ENCODE data around the gene GATA1.
"Not testable (repeated sequence)": the region's sequence is repeated elsewhere in the genome, so short reads cannot be mapped to it uniquely, and the experiment has no call there.

GATA1 gene

GRCh38 chrX:48814722-48815121, 28.3 kb downstream of the GATA1 start:
- DNase-seq (ENCODE audit: low read depth), result no peak

- no peak for DNase-seq (ENCODE audit: low read depth)
Measured at GRCh38 chrX:48815266-48815665, 28.9 kb downstream of the GATA1 start.

GRCh38 chrX:48816014-48816810, 29.8 kb downstream of the GATA1 start:
- DNase-seq (ENCODE audit: low read depth), result no peak

- no peak for DNase-seq (ENCODE audit: low read depth)
Measured at GRCh38 chrX:48818098-48818497, 31.7 kb downstream of the GATA1 start.

- no peak for DNase-seq (ENCODE audit: low read depth)
Measured at GRCh38 chrX:48818866-48819265, 32.5 kb downstream of the GATA1 start.

GRCh38 chrX:48819394-48819793, 33.0 kb downstream of the GATA1 start:
- not testable (repeated sequence) for DNase-seq (ENCODE audit: low read depth)

- no peak for DNase-seq (ENCODE audit: low read depth)
Measured at GRCh38 chrX:48823053-48823452, 36.7 kb downstream of the GATA1 start.

GRCh38 chrX:48824066-48824465, 37.7 kb downstream of the GATA1 start:
- DNase-seq (ENCODE audit: low read depth), result no peak

- DNase-seq (ENCODE audit: low read depth), result no peak
Measured at GRCh38 chrX:48826135-48826875, 39.9 kb downstream of the GATA1 start, which contains the start of gene ERAS. TSS of gene ERAS (plus strand) at chrX:48826513. CDS start at chrX:48829124, 2,611 bp downstream.

- DNase-seq (ENCODE audit: low read depth), result no peak
Measured at GRCh38 chrX:48826876-48827653, 40.7 kb downstream of the GATA1 start.

GRCh38 chrX:48827654-48827968, 41.2 kb downstream of the GATA1 start:
- no peak for DNase-seq (ENCODE audit: low read depth)

- no peak for DNase-seq (ENCODE audit: low read depth)
Measured at GRCh38 chrX:48829016-48829735, 42.8 kb downstream of the GATA1 start.

- DNase-seq (ENCODE audit: low read depth), result no peak
Measured at GRCh38 chrX:48831136-48831908, 44.9 kb downstream of the GATA1 start.

- DNase-seq (ENCODE audit: low read depth), result no peak
Measured at GRCh38 chrX:48831909-48832291, 45.5 kb downstream of the GATA1 start.

GRCh38 chrX:48833542-48834138, 47.2 kb downstream of the GATA1 start:
- no peak for DNase-seq (ENCODE audit: low read depth)

GRCh38 chrX:48834383-48834709, 48.0 kb downstream of the GATA1 start:
- no peak for DNase-seq (ENCODE audit: low read depth)

GRCh38 chrX:48835524-48836329, 49.3 kb downstream of the GATA1 start, which contains the start of gene PCSK1N:
TSS of gene PCSK1N (minus strand) at chrX:48835610. CDS start at chrX:48835532, 78 bp downstream.
- DNase-seq (ENCODE audit: low read depth), result no peak

GRCh38 chrX:48839686-48840085, 53.3 kb downstream of the GATA1 start:
- DNase-seq (ENCODE audit: low read depth), result no peak
